Keratinocyte (primary cell): Measurements from ENCODE around the gene TOM1L2. TPM values are rescaled to one million over a fixed set of nuclear protein-coding genes. Genes with fewer than 3 reads are reported as not detected.

Experiments
- DNase-seq: peaks from one replicate; pipeline ENCODE4 v3.0.0-alpha.2; 2011; ENCODE audit warnings: low read depth, missing footprints, low spot score
- FAIRE-seq: peaks from 2 replicates; lab custom pipeline; 2011; peaks lifted over from hg19 to GRCh38; lab: Jason Lieb, UNC
- H2AFZ ChIP-seq: 2 replicates; pipeline ENCODE4 v1.6.0; 2012; ENCODE audit warnings: low read length, control low read depth, inconsistent platforms; ENCODE audit not compliant: control insufficient read depth
- H3K27ac ChIP-seq: 2 replicates; pipeline ENCODE4 v1.5.1; 2011; ENCODE audit warnings: low read length; ENCODE audit not compliant: control insufficient read depth, insufficient read depth
- H3K27me3 ChIP-seq: 3 replicates; pipeline ENCODE4 v1.6.0; 2011; ENCODE audit warnings: low read length; ENCODE audit not compliant: control insufficient read depth, insufficient read depth; ENCODE audit errors: extremely low read depth
- H3K36me3 ChIP-seq, 2 experiments: 2 replicates in 1 of 2; 3 replicates in 1 of 2; pipeline ENCODE4 v1.5.1; 2011; ENCODE audit warnings: low read length in 2 of 2, mild to moderate bottlenecking in 1 of 2; ENCODE audit not compliant: control insufficient read depth in 2 of 2, insufficient read depth in 2 of 2; ENCODE audit errors: extremely low read depth in 1 of 2
- H3K4me1 ChIP-seq: 3 replicates; pipeline ENCODE4 v1.5.1; 2011; ENCODE audit warnings: low read length; ENCODE audit not compliant: control insufficient read depth, insufficient read depth; ENCODE audit errors: extremely low read depth
- H3K4me2 ChIP-seq: 3 replicates; pipeline ENCODE4 v1.6.0; 2011; ENCODE audit warnings: low read depth, low read length; ENCODE audit not compliant: control insufficient read depth, insufficient read depth; ENCODE audit errors: extremely low read depth
- H3K4me3 ChIP-seq, 3 experiments: fragments of 200-600 bp in 1 of 3; sonication (generic) in 1 of 3; 2 replicates in 2 of 3; 3 replicates in 1 of 3; pipeline ENCODE4 v1.5.1; 2011 to 2016; ENCODE audit warnings: low read length in 3 of 3, mild to moderate bottlenecking in 3 of 3, control low read depth in 2 of 3, inconsistent platforms in 1 of 3, low read depth in 1 of 3, mixed read lengths in 1 of 3, mixed run types in 1 of 3, moderate library complexity in 1 of 3; ENCODE audit not compliant: control insufficient read depth in 2 of 3, insufficient read depth in 2 of 3; ENCODE audit errors: extremely low read depth in 1 of 3
- H3K79me2 ChIP-seq: 2 replicates; pipeline ENCODE4 v1.6.0; 2012; ENCODE audit warnings: low read length; ENCODE audit not compliant: control insufficient read depth, insufficient read depth
- H3K9ac ChIP-seq: 3 replicates; pipeline ENCODE4 v1.6.0; 2011; ENCODE audit warnings: low read length; ENCODE audit not compliant: control insufficient read depth, insufficient read depth; ENCODE audit errors: extremely low read depth
- H3K9me1 ChIP-seq: 3 replicates; pipeline ENCODE4 v1.6.0; 2011; ENCODE audit warnings: low read length; ENCODE audit not compliant: control insufficient read depth, insufficient read depth; ENCODE audit errors: extremely low read depth
- H3K9me3 ChIP-seq: 2 replicates; pipeline ENCODE4 v1.5.1; 2012; ENCODE audit warnings: low read depth, low read length; ENCODE audit not compliant: control insufficient read depth
- H4K20me1 ChIP-seq: 3 replicates; pipeline ENCODE4 v1.6.0; 2011; ENCODE audit warnings: low read length; ENCODE audit not compliant: control insufficient read depth, insufficient read depth; ENCODE audit errors: extremely low read depth
- EZH2 ChIP-seq: IDR thresholded peaks from one replicate; pipeline ENCODE4 v1.6.1; 2012; ENCODE audit warnings: inconsistent platforms, mild to moderate bottlenecking, low read length, moderate library complexity
- dilution Hi-C: fragments of 300-500 bp; cut with MboI; formaldehyde crosslinking; loops from one replicate; pipeline ENCODE4 v1.7.0; 2020; ENCODE audit warnings: low sequenced_read_pairs; ENCODE audit not compliant: extremely low pct_ligation_motif_present
- polyA plus RNA-seq, 5 experiments: library from polyadenylated mRNA; depleted of rRNA in 3 of 5; stranded (reverse) in 3 of 5; stranded (forward) in 1 of 5; unstranded in 1 of 5; fragments of >200 nt; gene quantifications; 1 replicate in 1 of 5; 2 replicates in 3 of 5; 3 replicates in 1 of 5; pipeline versions ENCODE4 v1.2.1 to v1.2.3, GENCODE V29; 2011 to 2012; ENCODE audit warnings: missing spikeins in 2 of 5, low read depth in 1 of 5, low replicate concordance in 1 of 5
- TF ChIP-seq, protein P1 (sequence below), 3 experiments: IDR thresholded peaks in 1 of 3; conservative IDR thresholded peaks in 1 of 3; optimal IDR thresholded peaks in 1 of 3; 2 replicates in 2 of 3; 3 replicates in 1 of 3; pipeline versions ENCODE3 to v1.5.1; 2011; ENCODE audit warnings: low read length in 3 of 3, mild to moderate bottlenecking in 3 of 3, moderate library complexity in 2 of 3, control low read depth in 1 of 3, inconsistent platforms in 1 of 3; ENCODE audit not compliant: insufficient read depth in 2 of 3; ENCODE audit errors: extremely low read depth in 1 of 3

The TOM1L2 gene
- polyA plus RNA-seq, 1 donor (not counting 4 experiments of a cell fraction or from before 2014, with no cell fraction given) = 36.3 TPM

DNA sequence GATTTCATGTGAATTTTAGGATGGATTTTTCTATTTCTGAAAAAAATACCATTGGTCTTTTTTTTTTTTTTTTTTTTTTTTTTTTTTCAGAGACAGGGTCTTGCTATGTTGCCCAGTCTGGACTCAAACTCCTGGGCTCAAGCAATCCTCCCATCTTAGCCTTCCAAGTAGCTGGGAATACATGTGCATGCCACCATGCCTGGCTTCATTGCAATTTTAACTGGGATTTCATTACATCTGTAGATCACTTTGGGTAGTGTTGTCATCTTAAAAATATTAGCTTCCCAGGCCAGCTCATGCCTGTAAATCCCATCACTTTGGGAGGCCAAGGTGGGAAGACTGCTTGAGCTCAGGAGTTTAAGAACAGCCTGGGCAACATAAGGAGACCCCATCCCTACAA lies 54.8 kb downstream of the TOM1L2 start:
- Histone ChIP-seq H3K4me3 (no peak overlapping the region), H3K27ac (no peak overlapping the region), H3K9ac (no peak overlapping the region), H3K9me1 (no peaks in the 10 kb centered on the region), H3K4me1 (peaks cover 61% of the 10 kb centered on the region), H2AFZ (no peak overlapping the region), H3K4me2 (no peak overlapping the region), H3K9me3 (no peaks in the 10 kb centered on the region), H3K27me3 (no peaks in the 10 kb centered on the region), H4K20me1 (no peaks in the 10 kb centered on the region), H3K36me3 (no peaks in the 10 kb centered on the region), H3K79me2 (peaks cover 7% of the 10 kb centered on the region)
- FAIRE-seq (no peak), DNase-seq (no peak)
- no peak for TF ChIP-seq EZH2
- TF ChIP-seq, protein P1, sequence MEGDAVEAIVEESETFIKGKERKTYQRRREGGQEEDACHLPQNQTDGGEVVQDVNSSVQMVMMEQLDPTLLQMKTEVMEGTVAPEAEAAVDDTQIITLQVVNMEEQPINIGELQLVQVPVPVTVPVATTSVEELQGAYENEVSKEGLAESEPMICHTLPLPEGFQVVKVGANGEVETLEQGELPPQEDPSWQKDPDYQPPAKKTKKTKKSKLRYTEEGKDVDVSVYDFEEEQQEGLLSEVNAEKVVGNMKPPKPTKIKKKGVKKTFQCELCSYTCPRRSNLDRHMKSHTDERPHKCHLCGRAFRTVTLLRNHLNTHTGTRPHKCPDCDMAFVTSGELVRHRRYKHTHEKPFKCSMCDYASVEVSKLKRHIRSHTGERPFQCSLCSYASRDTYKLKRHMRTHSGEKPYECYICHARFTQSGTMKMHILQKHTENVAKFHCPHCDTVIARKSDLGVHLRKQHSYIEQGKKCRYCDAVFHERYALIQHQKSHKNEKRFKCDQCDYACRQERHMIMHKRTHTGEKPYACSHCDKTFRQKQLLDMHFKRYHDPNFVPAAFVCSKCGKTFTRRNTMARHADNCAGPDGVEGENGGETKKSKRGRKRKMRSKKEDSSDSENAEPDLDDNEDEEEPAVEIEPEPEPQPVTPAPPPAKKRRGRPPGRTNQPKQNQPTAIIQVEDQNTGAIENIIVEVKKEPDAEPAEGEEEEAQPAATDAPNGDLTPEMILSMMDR (optimal IDR thresholded peaks at IDR 0.05 in 1 of 3, IDR thresholded peaks at IDR 0.05 in 1 of 3, conservative IDR thresholded peaks at IDR 0.05 in 1 of 3; ENCODE audit: extremely low read depth in 1 of 3, insufficient read depth in 2 of 3, low read length in 3 of 3) = no peak
- dilution Hi-C loops = no loop called here

DNA sequence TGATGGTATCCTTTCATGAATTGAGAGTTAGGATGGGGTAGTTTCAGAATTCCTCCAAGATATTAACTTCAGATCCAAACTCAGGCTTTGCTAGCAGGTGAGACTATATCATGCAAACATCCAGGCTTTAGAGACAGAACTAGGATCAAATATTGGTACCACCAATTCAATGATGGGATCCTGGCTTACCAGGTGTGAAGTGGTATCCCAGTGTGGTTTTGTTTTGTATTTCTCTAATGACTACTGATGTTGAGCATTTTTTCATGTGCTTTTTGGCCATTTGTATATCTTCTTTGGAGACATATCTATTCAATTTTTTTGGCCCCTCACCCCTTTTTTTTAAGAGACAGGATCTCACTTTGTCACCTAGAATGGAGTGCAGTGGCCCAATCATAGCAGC lies 57.0 kb downstream of the TOM1L2 start:
- H3K9ac ChIP-seq = no peak overlapping the region
- DNase-seq (no peak), FAIRE-seq (no peak)
- no peaks in the 10 kb centered on the region for H4K20me1 ChIP-seq
- no peaks in the 10 kb centered on the region for H3K9me1 ChIP-seq
- H3K27ac ChIP-seq = no peak overlapping the region
- H3K4me3 ChIP-seq = no peak overlapping the region
- H3K4me2 ChIP-seq = no peak overlapping the region
- H3K9me3 ChIP-seq = no peaks in the 10 kb centered on the region
- TF ChIP-seq EZH2 = no peak
- TF ChIP-seq, protein P1 (optimal IDR thresholded peaks at IDR 0.05 in 1 of 3, IDR thresholded peaks at IDR 0.05 in 1 of 3, conservative IDR thresholded peaks at IDR 0.05 in 1 of 3; ENCODE audit: extremely low read depth in 1 of 3, insufficient read depth in 2 of 3, low read length in 3 of 3) = no peak
- no peak overlapping the region for H2AFZ ChIP-seq
- peaks cover 40% of the 10 kb centered on the region for H3K4me1 ChIP-seq
- dilution Hi-C loops = no loop called here
- H3K79me2 ChIP-seq = peaks cover 2% of the 10 kb centered on the region
- no peaks in the 10 kb centered on the region for H3K36me3 ChIP-seq
- no peaks in the 10 kb centered on the region for H3K27me3 ChIP-seq
